Measurements from ENCODE around the gene LY86. TPM values are rescaled to one million over a fixed set of nuclear protein-coding genes. Genes with fewer than 3 reads are reported as not detected.

LY86 gene
- total RNA-seq, 1 donor from 2014 or later = not detected

- Histone ChIP-seq H3K4me1 (no peaks in the 10 kb centered on the region), H3K4me3 (no peak overlapping the region), H3K27ac (no peak overlapping the region), H3K27me3 (no peaks in the 10 kb centered on the region), H3K9me3 (no peaks in the 10 kb centered on the region), H3K36me3 (no peaks in the 10 kb centered on the region)
- intact Hi-C loops (cut with DNase I) = no loop called here
- no peak for TF ChIP-seq CTCF (IDR thresholded peaks at IDR 0.05)
- peak in 1 of 2 donors; percentile 27 for DNase-seq (ENCODE audit: low spot score in 2 of 2)
These were observed 71.2 kb downstream of the LY86 start for GRCh38 chr6:6659600-6660327.

- no peak for TF ChIP-seq CTCF (IDR thresholded peaks at IDR 0.05)
- intact Hi-C loops (cut with DNase I) = no loop called here
- no peak overlapping the region for H3K27ac ChIP-seq
These were observed 72.0 kb downstream of the LY86 start for GRCh38 chr6:6660339-6661045.

GRCh38 chr6:6661191-6661590 lies 72.7 kb downstream of the LY86 start:
- H3K4me3 ChIP-seq = no peak overlapping the region
- H3K27ac ChIP-seq = no peak overlapping the region
- DNase-seq (ENCODE audit: low spot score in 2 of 2) = no peak
- H3K9me3 ChIP-seq = no peaks in the 10 kb centered on the region
- TF ChIP-seq CTCF (IDR thresholded peaks at IDR 0.05) = no peak
- no peaks in the 10 kb centered on the region for H3K36me3 ChIP-seq
- no peaks in the 10 kb centered on the region for H3K4me1 ChIP-seq
- no peaks in the 10 kb centered on the region for H3K27me3 ChIP-seq
- intact Hi-C loops (cut with DNase I) = no loop called here

More at GRCh38 chr6:6660339-6661045, 72.0 kb downstream of the LY86 start:
- DNase-seq (ENCODE audit: low spot score in 2 of 2) = no peak
- Histone ChIP-seq H3K9me3 (no peaks in the 10 kb centered on the region), H3K4me1 (no peaks in the 10 kb centered on the region), H3K36me3 (no peaks in the 10 kb centered on the region), H3K4me3 (no peak overlapping the region), H3K27me3 (no peaks in the 10 kb centered on the region)

- intact Hi-C loops (cut with DNase I) = no loop called here
- no peaks in the 10 kb centered on the region for H3K9me3 ChIP-seq
- no peaks in the 10 kb centered on the region for H3K27me3 ChIP-seq
- H3K4me3 ChIP-seq = no peak overlapping the region
- H3K27ac ChIP-seq = no peak overlapping the region
- TF ChIP-seq CTCF (IDR thresholded peaks at IDR 0.05) = no peak
- no peaks in the 10 kb centered on the region for H3K4me1 ChIP-seq
- H3K36me3 ChIP-seq = no peaks in the 10 kb centered on the region
- DNase-seq (ENCODE audit: low spot score in 2 of 2) = peak in 1 of 2 donors; percentile 78
These were observed 73.2 kb downstream of the LY86 start for GRCh38 chr6:6661684-6662083.

- H3K27me3 ChIP-seq = no peaks in the 10 kb centered on the region
- no peak overlapping the region for H3K4me3 ChIP-seq
- DNase-seq (ENCODE audit: low spot score in 2 of 2) = no peak
- no peak for TF ChIP-seq CTCF (IDR thresholded peaks at IDR 0.05)
- H3K9me3 ChIP-seq = no peaks in the 10 kb centered on the region
- H3K4me1 ChIP-seq = no peaks in the 10 kb centered on the region
- intact Hi-C loops (cut with DNase I) = no loop called here
- no peak overlapping the region for H3K27ac ChIP-seq
- H3K36me3 ChIP-seq = no peaks in the 10 kb centered on the region
These were observed 75.1 kb downstream of the LY86 start for GRCh38 chr6:6663421-6664135.
